NCI-H510A treated with DMSO at 0.1 percent for 48 hours (cell line): ENCODE results near the gene CD84.
"Not testable (repeated sequence)": the region's sequence is repeated elsewhere in the genome, so short reads cannot be mapped to it uniquely, and the experiment has no call there.

Experiments used
- DNase-seq: peaks from one replicate; lab custom pipeline; 2025; lab: John Stamatoyannopoulos, UW

Gene CD84

DNA sequence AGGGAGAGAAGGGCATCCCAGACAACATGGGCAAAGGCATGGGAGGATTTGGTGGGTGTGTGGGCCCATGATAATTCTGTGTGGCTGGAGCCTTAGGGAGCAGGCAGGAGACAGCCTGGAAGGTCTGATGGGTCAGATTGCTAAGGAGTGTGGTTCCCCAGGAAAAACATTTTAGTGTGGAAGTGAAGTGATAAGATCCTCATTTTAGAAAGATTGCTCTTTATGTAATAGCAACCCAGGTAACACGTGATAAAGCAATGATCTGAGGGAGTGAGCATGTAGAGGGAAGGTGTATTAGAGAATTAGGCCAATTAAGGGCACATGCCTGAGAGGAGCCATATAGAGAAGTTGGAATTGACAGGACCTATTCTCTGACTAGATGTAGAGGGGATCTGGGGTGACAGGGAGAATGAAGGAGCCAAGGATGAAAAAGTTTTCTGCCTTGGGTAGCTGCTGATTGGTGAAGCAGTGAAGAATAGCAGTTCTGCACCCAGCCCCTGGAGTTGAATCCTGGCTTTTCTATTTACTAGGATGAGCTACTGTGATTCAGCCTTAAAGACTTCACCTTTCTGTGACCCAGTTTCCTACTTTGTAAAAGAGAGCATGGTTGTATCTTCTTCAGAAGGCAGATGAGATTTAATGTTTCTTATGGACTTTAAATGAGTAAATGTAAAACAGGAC lies 37.5 kb downstream of the CD84 start:
- no peak for DNase-seq

DNA sequence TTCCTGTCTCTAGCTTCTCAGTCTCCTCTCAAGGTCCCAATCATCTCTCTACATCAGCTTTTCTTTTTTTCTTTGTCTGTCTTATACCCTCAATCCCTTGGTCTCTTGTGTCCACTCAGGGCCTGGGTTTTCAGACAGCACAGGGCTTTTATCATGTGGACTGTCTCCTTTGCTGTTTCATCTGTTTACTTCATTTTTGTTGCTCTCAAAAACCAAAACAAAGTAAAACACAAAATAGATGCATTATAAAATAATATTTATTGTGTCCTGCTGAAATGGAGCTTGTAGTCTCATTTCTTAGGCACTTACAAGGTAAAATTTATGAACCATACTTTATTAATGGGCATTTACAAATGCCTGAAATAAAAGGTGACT lies 38.5 kb downstream of the CD84 start:
- no peak for DNase-seq

DNA sequence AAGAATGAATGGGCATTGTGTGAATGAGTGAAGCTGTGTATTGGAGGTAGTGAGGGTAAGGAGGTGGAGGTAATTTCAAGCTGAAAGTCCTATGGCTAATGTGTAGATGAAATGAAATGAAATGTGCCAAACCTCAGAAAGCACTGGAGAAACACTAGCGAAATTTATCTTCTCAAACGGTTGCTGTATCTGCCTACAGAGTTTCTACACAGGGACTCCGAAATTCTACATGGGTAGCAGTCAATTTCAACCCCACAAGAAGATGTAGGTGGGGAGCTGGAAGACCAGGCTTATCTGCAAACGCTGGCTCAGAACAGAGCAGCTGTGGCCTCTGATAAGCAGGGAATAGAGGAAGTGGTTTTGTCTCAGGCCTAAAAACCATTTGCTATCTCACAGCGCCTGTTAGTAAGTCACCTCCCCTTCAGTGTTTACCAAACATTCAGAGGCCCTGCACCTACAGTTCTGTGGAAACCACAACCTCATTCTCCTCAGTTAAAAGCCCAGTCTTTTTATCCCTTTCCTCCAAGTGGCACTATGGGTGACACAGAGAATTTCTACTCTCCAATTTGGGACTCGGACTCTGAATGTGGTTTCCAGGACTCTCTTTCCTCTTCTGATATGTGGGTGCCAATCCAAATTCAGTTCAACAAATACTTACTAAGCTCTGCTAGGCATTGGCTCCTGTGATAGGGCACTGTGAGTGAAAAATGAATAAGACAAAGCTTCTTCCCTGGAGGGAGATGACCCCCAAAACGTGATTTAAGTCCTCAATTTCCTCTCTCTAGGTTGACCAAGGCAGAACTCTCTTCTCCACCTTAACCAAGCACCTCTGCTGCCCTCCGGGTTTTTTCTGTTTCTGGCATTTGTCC lies 39.1 kb downstream of the CD84 start:
- DNase-seq, result no peak

DNA sequence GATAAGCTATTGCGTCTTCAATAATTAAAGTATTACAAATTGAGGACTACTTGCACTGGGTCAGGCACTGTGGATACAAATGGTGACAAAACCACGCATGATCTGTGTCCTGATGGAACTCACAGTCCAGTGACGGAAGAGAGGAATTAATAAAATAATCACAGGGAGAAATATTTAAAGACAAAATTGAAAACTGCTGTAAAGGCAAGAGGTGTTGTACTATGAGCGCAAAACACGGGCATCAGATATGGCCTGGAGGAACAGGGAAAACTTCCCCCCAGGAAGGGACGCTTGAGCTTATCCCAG lies 39.7 kb downstream of the CD84 start:
- no peak for DNase-seq

DNA sequence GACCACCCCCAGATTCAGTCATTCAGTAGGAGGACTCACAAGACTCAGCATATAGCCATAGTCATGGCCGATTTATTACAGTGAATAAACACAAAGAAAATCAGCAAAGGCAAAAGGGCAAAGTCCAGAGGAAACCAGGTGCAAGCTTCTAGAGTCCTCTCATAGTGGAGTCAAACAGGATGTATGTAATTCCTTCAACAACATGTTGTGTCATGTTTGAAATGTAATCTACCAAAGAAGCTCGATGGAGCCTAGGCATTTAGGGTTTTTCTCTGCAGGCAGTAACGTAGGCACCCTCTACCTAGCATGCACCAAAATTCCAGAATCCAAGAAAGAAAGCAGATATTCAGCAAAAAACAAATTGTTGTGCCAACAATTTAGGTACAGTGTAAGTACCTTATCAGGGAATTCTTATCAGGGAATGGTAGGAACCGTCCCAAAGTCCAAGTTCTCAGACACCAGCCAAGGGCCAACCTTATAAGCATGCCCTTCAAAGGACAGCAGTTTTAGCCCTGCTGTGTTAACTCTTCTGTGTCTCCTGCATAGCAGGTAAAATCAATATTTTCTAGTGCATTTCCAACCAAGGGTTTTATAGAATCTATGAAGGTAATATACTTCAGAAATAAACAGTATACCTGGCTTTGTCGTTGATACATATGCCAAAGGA lies 40.2 kb downstream of the CD84 start:
- DNase-seq, result peak; percentile 2

- no peak for DNase-seq
These were observed 41.3 kb downstream of the CD84 start for GRCh38 chr1:160537714-160538665.

- no peak for DNase-seq
These were observed 44.3 kb downstream of the CD84 start for GRCh38 chr1:160534823-160535605.

- DNase-seq, result not testable (repeated sequence)
These were observed 46.8 kb downstream of the CD84 start for GRCh38 chr1:160532557-160532813.

DNA sequence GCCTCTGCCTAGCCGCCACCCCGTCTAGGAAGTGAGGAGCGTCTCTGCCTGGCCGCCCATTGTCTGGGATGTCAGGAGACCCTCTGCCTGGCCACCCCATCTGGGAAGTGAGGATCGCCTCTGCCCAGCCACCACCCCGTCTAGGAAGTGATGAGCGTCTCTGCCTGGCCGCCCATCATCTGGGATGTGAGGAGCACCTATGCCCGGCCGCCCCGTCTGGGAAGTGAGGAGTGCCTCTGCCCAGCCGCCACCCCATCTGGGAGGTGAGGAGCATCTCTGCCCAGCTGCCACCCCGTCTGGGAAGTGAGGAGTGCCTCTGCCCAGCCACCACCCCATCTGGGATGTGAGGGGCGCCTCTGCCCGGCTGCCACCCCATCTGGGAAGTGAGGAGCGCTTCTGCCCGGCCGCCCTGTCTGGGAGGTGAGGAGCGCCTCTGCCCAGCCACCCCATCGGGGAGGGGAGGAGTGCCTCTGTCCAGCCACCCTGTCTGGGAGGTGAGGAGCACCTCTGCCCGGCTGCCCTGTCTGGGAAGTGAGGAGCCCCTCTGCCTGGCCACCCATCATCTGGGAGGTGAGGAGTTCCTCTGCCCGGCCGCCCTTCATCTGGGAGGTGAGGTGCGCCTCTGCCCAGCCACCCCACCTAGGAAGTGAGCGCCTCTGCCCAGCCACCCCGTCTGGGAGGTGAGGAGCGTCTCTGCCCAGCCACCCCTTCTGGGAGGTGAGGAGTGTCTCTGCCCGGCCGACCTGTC lies 47.3 kb downstream of the CD84 start:
- not testable (repeated sequence) for DNase-seq

- DNase-seq, result not testable (repeated sequence)
These were observed 49.8 kb downstream of the CD84 start for GRCh38 chr1:160529401-160529952.

DNA sequence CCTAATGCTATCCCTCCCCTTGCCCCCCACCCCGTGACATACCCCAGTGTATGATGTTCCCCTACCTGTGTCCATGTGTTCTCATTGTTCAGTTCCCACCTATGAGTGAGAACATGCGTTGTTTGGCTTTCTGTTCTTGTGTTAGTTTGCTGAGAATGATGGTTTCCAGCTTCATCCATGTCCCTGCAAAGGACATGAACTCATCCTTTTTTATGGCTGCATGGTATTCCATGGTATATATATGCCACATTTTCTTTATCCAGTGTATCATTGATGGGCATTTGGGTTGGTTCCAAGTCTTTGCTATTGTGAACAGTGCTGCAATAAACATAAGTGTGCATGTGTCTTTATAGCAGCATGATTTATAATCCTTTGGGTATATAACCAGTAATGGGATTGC lies 55.5 kb downstream of the CD84 start:
- not testable (repeated sequence) for DNase-seq

DNA sequence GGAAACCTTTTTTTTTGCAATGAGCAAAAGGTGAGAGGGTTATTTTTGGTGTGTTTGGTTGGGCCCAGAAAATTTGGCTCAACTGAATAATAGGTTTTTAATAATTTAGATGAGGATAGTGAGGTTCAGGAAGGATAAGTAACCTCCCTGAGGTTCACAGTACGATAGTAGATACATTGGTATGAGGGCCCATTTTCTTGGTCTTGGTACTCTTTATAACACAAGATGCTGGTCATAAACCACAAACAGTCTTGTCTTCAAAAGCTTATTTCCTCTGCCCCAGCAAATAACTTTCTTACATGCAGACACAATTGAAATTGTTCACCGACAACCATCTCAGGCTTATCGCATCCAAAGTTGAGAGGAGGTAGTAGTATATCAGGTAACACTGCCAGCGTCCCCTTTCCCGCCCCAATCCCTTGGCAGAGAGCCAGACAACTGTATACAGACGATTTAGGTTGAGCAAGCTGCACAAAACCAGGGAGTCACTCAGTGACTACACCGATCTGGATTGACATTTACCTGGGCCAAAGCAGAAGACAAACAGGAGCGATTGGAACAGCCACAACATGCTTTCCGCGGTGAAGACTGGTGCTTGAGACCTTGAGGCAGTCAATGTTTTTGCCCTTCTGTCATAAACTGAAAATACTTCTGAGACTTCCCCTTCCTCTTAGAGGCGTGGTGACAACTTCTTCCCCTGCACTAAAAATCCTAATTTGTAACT lies 56.5 kb downstream of the CD84 start, which contains the start of gene SLAMF6:
Gene SLAMF6 (minus strand): TSS at position 634 of the 724 bp plus-strand sequence. CDS start 63 bp downstream, at position 571.
- DNase-seq, result peak; percentile 15

DNA sequence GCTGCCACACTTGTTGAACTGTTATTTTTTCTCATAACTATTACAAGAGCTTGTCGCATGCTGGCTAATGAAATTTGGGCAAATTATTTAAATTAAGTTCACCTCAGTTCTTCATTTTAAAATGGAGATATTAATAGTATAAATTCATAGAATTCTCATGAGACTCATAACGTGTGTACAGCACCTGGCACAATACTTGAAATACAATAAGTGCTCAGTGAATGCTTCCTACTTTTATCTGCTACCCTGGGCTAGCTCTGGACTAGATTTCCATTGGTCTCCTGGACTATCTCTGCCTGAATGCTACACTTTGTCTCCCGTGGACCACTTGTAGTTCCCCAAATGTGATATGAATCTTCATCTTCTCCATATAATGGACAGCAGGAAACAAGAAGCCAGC lies 57.2 kb downstream of the CD84 start:
- no peak for DNase-seq

GRCh38 chr1:160521554-160521953 lies 57.7 kb downstream of the CD84 start:
- no peak for DNase-seq

- no peak for DNase-seq
These were observed 58.3 kb downstream of the CD84 start for GRCh38 chr1:160520999-160521398.

- DNase-seq, result no peak
These were observed 58.7 kb downstream of the CD84 start for GRCh38 chr1:160520582-160520981.

DNA sequence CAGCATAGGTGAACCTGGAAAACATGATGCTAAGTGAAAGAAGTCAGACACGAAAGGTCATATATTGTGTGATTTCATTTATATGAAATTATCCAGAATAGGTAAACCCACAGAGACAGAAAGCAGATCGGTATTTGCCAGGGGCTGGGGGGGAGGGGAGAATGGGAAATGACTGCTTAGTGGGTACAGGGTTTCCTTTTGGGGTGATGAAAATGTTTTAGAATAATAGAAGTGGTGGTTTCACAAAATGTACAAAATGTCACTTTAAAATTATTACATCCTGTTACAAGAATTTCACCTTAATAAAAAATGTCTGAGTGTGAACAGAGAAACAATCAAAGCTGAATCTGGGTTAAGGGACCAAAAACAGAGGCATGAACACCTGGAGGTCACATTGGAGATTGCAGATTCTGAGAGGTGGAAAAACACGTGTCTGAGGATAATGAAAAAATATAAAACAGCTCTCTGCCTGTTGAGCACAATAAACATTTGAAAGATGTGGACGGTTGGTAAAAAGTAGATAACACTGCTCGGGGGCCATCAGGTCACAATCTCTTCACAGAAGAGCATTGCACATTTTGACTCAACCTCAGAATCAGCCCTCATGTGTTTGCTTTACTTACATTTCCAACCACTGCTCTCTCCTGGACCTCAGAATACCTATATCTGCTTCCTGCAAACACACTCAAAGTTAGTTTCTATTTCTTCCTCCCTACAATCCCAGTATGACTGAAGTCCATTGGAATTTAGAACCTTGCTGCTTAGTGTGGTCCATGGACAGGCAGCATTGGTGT lies 59.5 kb downstream of the CD84 start:
- no peak for DNase-seq

DNA sequence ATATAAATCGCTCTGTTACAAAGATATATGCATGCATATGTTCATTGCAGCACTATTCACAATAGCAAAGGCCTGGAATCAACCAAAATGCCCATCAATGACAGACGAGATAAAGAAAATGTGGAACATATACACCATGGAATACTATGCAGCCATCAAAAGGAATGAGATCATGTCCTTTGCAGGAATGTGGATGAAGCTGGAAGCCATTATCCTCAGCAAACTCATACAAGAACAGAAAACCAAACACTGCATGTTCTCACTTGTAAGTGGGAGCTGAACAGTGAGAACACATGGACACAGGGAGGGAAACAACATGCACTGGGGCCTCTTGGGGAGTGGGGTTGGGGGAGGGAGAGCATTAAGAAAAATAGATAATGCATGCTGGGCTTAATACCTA lies 61.8 kb downstream of the CD84 start:
- DNase-seq, result not testable (repeated sequence)

DNA sequence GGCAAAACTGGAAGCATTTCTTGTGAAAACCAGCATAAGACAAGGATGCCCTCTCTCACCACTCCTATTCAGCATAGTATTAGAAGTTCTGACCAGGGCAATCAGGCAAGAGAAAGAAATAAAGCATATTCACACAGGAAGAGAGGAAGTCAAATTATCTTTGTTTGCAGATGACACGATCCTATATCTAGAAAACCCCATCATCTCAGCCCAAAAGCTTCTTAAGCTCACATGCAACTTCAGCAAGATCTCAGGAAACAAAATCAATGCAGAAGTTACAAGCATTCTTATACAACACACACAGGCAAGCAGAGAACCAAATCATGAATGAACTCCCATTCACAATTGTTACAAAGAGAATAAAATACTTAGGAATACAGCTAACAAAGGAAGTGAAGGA lies 63.4 kb downstream of the CD84 start:
- DNase-seq, result not testable (repeated sequence)
